HG03575 (cell line): ENCODE data around the gene CANT1.
"Not testable (repeated sequence)": the region's sequence is repeated elsewhere in the genome, so short reads cannot be mapped to it uniquely, and the experiment has no call there.

Source experiments
- ATAC-seq: cut with Tn5 transposase; IDR thresholded peaks from one replicate; pipeline ENCODE4 v1.9.1; 2021; ENCODE audit not compliant: unreplicated experiment, insufficient number of reproducible peaks, low FRiP score; ENCODE audit errors: extremely low read depth

CANT1 gene

GRCh38 chr17:78970834-78971755 lies 38.5 kb downstream of the CANT1 start:
- no peak for ATAC-seq

GRCh38 chr17:78969865-78970264 lies 39.7 kb downstream of the CANT1 start:
- ATAC-seq, result no peak

- ATAC-seq, result no peak
Observed at GRCh38 chr17:78967782-78968362, 41.7 kb downstream of the CANT1 start.

- no peak for ATAC-seq
Observed at GRCh38 chr17:78966910-78967600, 42.5 kb downstream of the CANT1 start.

GRCh38 chr17:78966123-78966813 lies 43.3 kb downstream of the CANT1 start:
- ATAC-seq, result no peak

GRCh38 chr17:78965491-78965924 lies 44.1 kb downstream of the CANT1 start:
- no peak for ATAC-seq

GRCh38 chr17:78963378-78963777 lies 46.2 kb downstream of the CANT1 start:
- ATAC-seq, result no peak

- not testable (repeated sequence) for ATAC-seq
Observed at GRCh38 chr17:78962984-78963348, 46.6 kb downstream of the CANT1 start.

- ATAC-seq, result no peak
Observed at GRCh38 chr17:78962345-78962983, 47.1 kb downstream of the CANT1 start.

GRCh38 chr17:78961571-78961970 lies 48.0 kb downstream of the CANT1 start:
- no peak for ATAC-seq

GRCh38 chr17:78960928-78961327 lies 48.6 kb downstream of the CANT1 start:
- ATAC-seq, result no peak

GRCh38 chr17:78959803-78960202 lies 49.8 kb downstream of the CANT1 start:
- ATAC-seq, result no peak

- ATAC-seq, result no peak
Observed at GRCh38 chr17:78958641-78959127, 50.9 kb downstream of the CANT1 start.

- ATAC-seq, result no peak
Observed at GRCh38 chr17:78957128-78957527, 52.4 kb downstream of the CANT1 start.

- ATAC-seq, result no peak
Observed at GRCh38 chr17:78956254-78956653, 53.3 kb downstream of the CANT1 start.

GRCh38 chr17:78954684-78955083 lies 54.9 kb downstream of the CANT1 start:
- ATAC-seq, result no peak

GRCh38 chr17:78953356-78954350 lies 55.9 kb downstream of the CANT1 start:
- ATAC-seq, result no peak

GRCh38 chr17:78952706-78953105 lies 56.9 kb downstream of the CANT1 start:
- ATAC-seq, result no peak
